BJ (cell line): ENCODE measurements around the gene SARDH. TPM values are rescaled to one million over a fixed set of nuclear protein-coding genes. Genes with fewer than 3 reads are reported as not detected.

ENCODE experiments used
- CTCF ChIA-PET: fragments of 350-600 bp; formaldehyde crosslinking; extraction: SDS; loops from one replicate; lab custom pipeline; 2021; ENCODE audit warnings: antibody characterized with exemption, inconsistent platforms; lab: Yijun Ruan, JAX
- POLR2A ChIA-PET: fragments of 300-600 bp; sonication (Branson Sonifier 250); formaldehyde crosslinking; extraction: SDS; loops from one replicate; lab custom pipeline; 2021; ENCODE audit warnings: antibody characterized with exemption; lab: Charles Lee
- DNase-seq: peaks from one replicate; pipeline ENCODE4 v3.0.0-alpha.2; 2011; ENCODE audit warnings: low read depth
- H3K27me3 ChIP-seq: 2 replicates; pipeline ENCODE4 v1.6.0; 2011; ENCODE audit warnings: low read length; ENCODE audit not compliant: control insufficient read depth, insufficient read depth
- H3K36me3 ChIP-seq: 2 replicates; pipeline ENCODE4 v1.5.1; 2011; ENCODE audit warnings: low read length; ENCODE audit not compliant: control insufficient read depth, insufficient read depth
- H3K4me3 ChIP-seq: 2 replicates; pipeline ENCODE4 v1.5.1; 2011; ENCODE audit warnings: low read depth, mild to moderate bottlenecking, control low read depth, low read length
- polyA plus RNA-seq: library from polyadenylated mRNA; depleted of rRNA; stranded (reverse); fragments of >200 nt; gene quantifications from 2 replicates; pipeline ENCODE4 v1.2.3, GENCODE V29; 2011
- TF ChIP-seq, protein P1 (sequence below): IDR thresholded peaks from 2 replicates; pipeline ENCODE4 v1.5.1; 2011; ENCODE audit warnings: low read depth, mild to moderate bottlenecking, control low read depth, inconsistent platforms, low read length, moderate library complexity; ENCODE audit not compliant: insufficient read depth

SARDH gene
- polyA plus RNA-seq, 1 experiment: 0.53 TPM

- TF ChIP-seq, protein P1, sequence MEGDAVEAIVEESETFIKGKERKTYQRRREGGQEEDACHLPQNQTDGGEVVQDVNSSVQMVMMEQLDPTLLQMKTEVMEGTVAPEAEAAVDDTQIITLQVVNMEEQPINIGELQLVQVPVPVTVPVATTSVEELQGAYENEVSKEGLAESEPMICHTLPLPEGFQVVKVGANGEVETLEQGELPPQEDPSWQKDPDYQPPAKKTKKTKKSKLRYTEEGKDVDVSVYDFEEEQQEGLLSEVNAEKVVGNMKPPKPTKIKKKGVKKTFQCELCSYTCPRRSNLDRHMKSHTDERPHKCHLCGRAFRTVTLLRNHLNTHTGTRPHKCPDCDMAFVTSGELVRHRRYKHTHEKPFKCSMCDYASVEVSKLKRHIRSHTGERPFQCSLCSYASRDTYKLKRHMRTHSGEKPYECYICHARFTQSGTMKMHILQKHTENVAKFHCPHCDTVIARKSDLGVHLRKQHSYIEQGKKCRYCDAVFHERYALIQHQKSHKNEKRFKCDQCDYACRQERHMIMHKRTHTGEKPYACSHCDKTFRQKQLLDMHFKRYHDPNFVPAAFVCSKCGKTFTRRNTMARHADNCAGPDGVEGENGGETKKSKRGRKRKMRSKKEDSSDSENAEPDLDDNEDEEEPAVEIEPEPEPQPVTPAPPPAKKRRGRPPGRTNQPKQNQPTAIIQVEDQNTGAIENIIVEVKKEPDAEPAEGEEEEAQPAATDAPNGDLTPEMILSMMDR: no peak
- no peak overlapping the region for H3K4me3 ChIP-seq
- ChIA-PET CTCF (interaction anchor here (0.8 to 2.3 kb wide), 27 partner anchors 9 to 738 kb away, joined by 3 to 31 read pairs (median 6); partner anchors contain the start of gene FAM163B), POLR2A (no interaction called here)
- H3K36me3 ChIP-seq: no peaks in the 10 kb centered on the region
- DNase-seq: no peak
- H3K27me3 ChIP-seq: peaks cover 2% of the 10 kb centered on the region
Observed at GRCh38 chr9:133742251-133742650, 4.1 kb upstream of the SARDH start.

DNA sequence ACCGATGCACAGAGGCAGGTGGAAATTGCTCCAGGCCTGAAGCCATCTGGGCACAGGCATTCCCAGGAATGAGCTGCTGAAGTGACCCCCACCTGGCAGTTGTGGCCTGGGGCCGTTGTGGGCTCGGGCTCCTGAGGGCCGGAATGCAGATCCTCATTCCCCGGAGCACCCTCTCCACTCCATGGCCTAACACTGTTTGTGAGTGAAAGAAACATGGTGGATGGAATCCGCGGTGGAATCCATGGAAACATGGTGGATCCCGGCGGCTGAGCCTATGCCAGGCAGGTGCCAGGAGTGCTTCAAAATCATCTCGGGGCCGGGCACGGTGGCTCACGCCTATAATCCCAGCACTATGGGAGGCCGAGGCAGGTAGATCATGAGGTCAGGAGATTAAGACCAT is 3.6 kb upstream of the SARDH start:
- H3K4me3 ChIP-seq: no peak overlapping the region
- CTCF ChIA-PET: interaction anchor here (0.8 to 2.3 kb wide), 10 partner anchors 9 to 253 kb away, joined by 3 to 31 read pairs (median 8); no protein-coding TSS in a partner anchor
- POLR2A ChIA-PET: no interaction called here
- no peaks in the 10 kb centered on the region for H3K36me3 ChIP-seq
- TF ChIP-seq, protein P1: no peak
- H3K27me3 ChIP-seq: peaks cover 2% of the 10 kb centered on the region
- no peak for DNase-seq

DNA sequence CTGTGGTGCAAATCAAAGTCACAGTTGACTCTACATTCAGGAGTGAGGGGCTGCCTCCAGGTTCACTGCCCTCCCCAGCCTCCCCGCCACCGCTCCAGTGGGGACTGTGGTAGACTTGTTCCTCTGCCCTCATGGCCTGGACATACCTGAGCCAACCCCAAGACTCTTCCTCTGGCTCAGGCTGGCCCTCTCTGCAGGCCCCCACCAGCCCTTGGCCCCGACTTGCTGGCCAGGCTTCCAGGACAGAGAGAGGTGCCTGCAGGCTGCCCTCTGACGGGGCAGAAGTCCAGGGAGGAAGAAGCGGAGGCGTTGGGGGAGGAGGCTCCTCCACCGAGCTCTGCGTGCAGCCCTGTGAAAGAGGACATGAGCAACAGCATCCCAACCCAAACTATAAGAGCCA is 2.8 kb upstream of the SARDH start:
- no peak overlapping the region for H3K4me3 ChIP-seq
- TF ChIP-seq, protein P1: no peak
- no peak for DNase-seq
- H3K27me3 ChIP-seq: peaks cover 2% of the 10 kb centered on the region
- ChIA-PET POLR2A (no interaction called here), CTCF (interaction anchor here (0.7 to 1.3 kb wide), 3 partner anchors 26 to 41 kb away, joined by 3 to 4 read pairs (median 3); no protein-coding TSS in a partner anchor)
- no peaks in the 10 kb centered on the region for H3K36me3 ChIP-seq

GRCh38 chr9:133739408-133740280 is 1.5 kb upstream of the SARDH start:
- no peaks in the 10 kb centered on the region for H3K36me3 ChIP-seq
- peaks cover 4% of the 10 kb centered on the region for H3K27me3 ChIP-seq
- no peak overlapping the region for H3K4me3 ChIP-seq
- POLR2A ChIA-PET: no interaction called here
- DNase-seq: no peak
- CTCF ChIA-PET: interaction anchor here (0.6 to 2.8 kb wide), 6 partner anchors 11 to 253 kb away, joined by 3 to 9 read pairs (median 4); no protein-coding TSS in a partner anchor
- TF ChIP-seq, protein P1: no peak

DNA sequence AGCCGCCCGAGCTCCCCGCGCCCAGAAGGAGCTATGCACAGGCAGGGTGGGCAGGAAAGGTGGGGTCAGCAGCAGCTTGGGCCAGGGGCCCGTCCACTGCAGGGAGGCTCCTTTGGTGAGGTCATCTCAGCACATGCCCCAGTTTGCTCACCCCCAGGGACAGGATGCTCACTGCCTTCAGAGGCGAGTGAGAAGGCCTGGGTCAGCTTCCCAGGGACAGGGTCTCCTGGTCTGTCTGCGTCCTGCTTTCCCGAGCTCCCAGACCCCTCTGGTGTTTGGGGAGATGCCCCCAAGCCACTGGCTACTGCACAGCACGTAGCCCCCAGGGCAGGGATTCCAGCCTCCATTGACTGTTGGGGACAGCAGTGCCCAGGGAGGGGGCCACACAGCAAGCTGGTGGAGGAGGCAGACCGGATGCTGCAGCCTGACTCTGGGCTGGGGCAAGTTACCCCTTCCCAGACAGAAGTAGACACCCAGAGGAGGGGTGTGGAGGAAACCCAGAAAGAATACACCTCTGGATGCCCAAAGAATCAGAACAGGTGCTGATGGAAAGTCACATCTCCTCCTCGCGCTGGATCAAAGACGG is 581 bp upstream of the SARDH start:
- Histone ChIP-seq H3K36me3 (no peaks in the 10 kb centered on the region), H3K27me3 (peaks cover 4% of the 10 kb centered on the region), H3K4me3 (no peak overlapping the region)
- ChIA-PET POLR2A (no interaction called here), CTCF (interaction anchor here (0.6 to 2.8 kb wide), 7 partner anchors 12 to 562 kb away, joined by 3 to 9 read pairs (median 3); partner anchors contain the start of gene FAM163B)
- no peak for DNase-seq
- TF ChIP-seq, protein P1: no peak
